Measurements from ENCODE around the gene TGFB2. TPM values are rescaled to one million over a fixed set of nuclear protein-coding genes. Genes with fewer than 3 reads are reported as not detected.

TGFB2 gene
- total RNA-seq, 2 experiments from 2014 or later = 0.03 to 0.11 TPM

DNA sequence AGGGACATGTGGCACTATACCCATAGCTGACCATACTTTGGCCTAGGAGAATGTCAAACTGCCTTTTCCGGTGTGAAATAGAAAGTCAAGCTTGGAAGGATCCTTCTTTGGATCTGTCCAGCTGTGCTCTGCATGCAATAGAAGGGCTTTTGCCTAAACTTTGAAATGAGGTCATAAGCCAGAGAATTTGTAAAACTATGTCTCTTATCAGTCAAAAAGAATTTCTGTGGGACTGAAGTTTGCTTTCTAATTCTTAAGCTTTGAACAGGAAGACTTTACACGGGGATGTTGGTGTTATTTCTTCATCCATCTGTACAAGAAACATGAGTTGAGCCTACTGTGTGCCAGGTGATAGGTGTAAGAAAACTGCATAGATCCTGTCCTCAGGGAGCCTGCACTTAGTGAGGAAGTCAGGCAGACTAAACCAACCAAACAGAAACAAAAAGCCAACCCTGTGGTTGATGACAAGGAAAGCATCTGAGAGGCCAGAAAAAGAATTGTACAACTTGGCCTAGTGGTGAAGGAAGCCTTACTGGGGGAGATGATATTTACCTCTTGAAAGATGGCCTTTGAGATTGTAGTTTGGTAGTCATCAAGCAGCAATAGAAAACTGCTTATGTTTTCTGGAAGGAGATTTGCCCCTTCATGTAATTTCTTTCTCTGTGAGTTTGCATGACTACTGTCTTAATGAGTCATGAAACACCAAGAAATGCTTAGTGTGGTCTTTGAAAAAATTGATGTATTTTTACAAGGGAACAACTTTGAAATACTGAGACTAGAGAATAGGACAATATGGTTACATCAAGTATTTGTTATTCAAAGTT, 24.8 kb downstream of the TGFB2 start:
- CTCF ChIA-PET (ENCODE audit: unreplicated experiment) = no interaction called here
- Histone ChIP-seq H3K4me2 (ENCODE audit: low read length) (no peak overlapping the region), H3K79me2 (ENCODE audit: insufficient read depth, low read depth, low read length) (no peaks in the 10 kb centered on the region), H4K20me1 (ENCODE audit: insufficient read depth, low read length) (no peaks in the 10 kb centered on the region), H3K9me3 (ENCODE audit: low read length) (no peaks in the 10 kb centered on the region), H3K9me2 (ENCODE audit: insufficient read depth, low read length) (no peaks in the 10 kb centered on the region), H3K4me3 (ENCODE audit: low read depth, low read length, poor library complexity, severe bottlenecking) (no peak overlapping the region), H2AFZ (ENCODE audit: low read length) (no peak overlapping the region), H3K4me1 (ENCODE audit: insufficient read depth, low read length, poor library complexity, severe bottlenecking) (no peaks in the 10 kb centered on the region), H3K36me3 (ENCODE audit: insufficient read depth, low read length) (no peaks in the 10 kb centered on the region), H3K27ac (ENCODE audit: low read depth, low read length, poor library complexity, severe bottlenecking) (no peak overlapping the region)
- no TSS peak for BruUV-seq (replicated peaks)
- intact Hi-C loops (cut with micrococcal nuclease; ENCODE audit: unreplicated experiment) = no loop called here
- DNase-seq (ENCODE audit: low spot score) = no peak
- TF ChIP-seq EZH2phosphoT487 (IDR thresholded peaks at IDR 0.05; ENCODE audit: borderline replicate concordance, low read depth, low read length) = no peak
- TF ChIP-seq, protein P1, sequence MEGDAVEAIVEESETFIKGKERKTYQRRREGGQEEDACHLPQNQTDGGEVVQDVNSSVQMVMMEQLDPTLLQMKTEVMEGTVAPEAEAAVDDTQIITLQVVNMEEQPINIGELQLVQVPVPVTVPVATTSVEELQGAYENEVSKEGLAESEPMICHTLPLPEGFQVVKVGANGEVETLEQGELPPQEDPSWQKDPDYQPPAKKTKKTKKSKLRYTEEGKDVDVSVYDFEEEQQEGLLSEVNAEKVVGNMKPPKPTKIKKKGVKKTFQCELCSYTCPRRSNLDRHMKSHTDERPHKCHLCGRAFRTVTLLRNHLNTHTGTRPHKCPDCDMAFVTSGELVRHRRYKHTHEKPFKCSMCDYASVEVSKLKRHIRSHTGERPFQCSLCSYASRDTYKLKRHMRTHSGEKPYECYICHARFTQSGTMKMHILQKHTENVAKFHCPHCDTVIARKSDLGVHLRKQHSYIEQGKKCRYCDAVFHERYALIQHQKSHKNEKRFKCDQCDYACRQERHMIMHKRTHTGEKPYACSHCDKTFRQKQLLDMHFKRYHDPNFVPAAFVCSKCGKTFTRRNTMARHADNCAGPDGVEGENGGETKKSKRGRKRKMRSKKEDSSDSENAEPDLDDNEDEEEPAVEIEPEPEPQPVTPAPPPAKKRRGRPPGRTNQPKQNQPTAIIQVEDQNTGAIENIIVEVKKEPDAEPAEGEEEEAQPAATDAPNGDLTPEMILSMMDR (conservative IDR thresholded peaks at IDR 0.05; ENCODE audit: low read length) = no peak
- POLR2A ChIA-PET = no interaction called here

DNA sequence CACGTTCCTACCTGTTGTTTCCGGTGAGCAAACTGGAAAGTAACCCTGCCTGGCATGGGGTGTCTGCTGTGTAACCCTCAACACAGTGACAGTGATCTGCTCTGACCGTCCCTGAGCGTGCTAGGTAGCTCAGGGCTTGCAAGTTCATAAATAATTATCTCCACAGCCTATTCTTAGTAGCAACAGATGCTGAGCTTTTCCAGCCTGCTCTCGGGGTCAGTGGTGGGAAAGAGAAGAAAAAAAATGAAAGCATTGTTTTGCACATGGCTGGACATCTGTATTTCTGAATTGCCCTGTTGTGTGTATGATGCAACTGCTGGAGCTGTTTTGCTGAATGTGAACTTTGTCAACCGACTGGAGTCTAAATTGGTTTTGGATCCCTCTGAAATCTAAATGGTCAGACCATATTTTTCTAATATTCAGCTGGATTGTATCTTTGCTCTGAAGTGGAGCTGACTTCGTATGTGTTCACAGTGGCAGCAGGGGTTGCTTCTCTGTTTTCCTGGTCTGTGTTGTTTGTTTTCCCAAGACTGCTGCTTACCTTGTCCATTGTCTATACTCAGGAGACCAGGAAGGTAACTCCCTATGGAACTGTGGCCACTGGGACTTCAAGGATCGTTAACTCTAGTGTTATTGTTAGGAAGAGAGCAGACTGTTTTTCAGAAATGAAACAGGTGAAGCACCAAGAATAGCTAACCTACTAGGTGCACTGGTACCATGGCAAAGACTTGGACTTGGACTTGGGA, 27.0 kb downstream of the TGFB2 start:
- BruUV-seq (replicated peaks) = no TSS peak

More for the DNA sequence above, 27.0 kb downstream of the TGFB2 start:
- no peak overlapping the region for H2AFZ ChIP-seq (ENCODE audit: low read length)
- ChIA-PET POLR2A (interaction anchor here (0.5 to 0.6 kb wide), 2 partner anchors 13 to 462 kb away, joined by 3 read pairs; no protein-coding TSS in a partner anchor), CTCF (ENCODE audit: unreplicated experiment) (no interaction called here)
- no peak for DNase-seq (ENCODE audit: low spot score)
- H3K9me3 ChIP-seq (ENCODE audit: low read length) = no peaks in the 10 kb centered on the region
- no peaks in the 10 kb centered on the region for H3K79me2 ChIP-seq (ENCODE audit: insufficient read depth, low read depth, low read length)
- H3K4me1 ChIP-seq (ENCODE audit: insufficient read depth, low read length, poor library complexity, severe bottlenecking) = no peaks in the 10 kb centered on the region
- H3K36me3 ChIP-seq (ENCODE audit: insufficient read depth, low read length) = no peaks in the 10 kb centered on the region
- intact Hi-C loops (cut with micrococcal nuclease; ENCODE audit: unreplicated experiment) = no loop called here
- H3K27ac ChIP-seq (ENCODE audit: low read depth, low read length, poor library complexity, severe bottlenecking) = no peak overlapping the region
- H3K4me3 ChIP-seq (ENCODE audit: low read depth, low read length, poor library complexity, severe bottlenecking) = no peak overlapping the region
- no peaks in the 10 kb centered on the region for H4K20me1 ChIP-seq (ENCODE audit: insufficient read depth, low read length)
- H3K9me2 ChIP-seq (ENCODE audit: insufficient read depth, low read length) = no peaks in the 10 kb centered on the region
- no peak for TF ChIP-seq EZH2phosphoT487 (IDR thresholded peaks at IDR 0.05; ENCODE audit: borderline replicate concordance, low read depth, low read length)
- TF ChIP-seq, protein P1 (conservative IDR thresholded peaks at IDR 0.05; ENCODE audit: low read length) = no peak
- H3K4me2 ChIP-seq (ENCODE audit: low read length) = no peak overlapping the region
